Esophagus muscularis mucosa (tissue), 3 donors: ENCODE measurements around the gene FAAP100.

Source experiments
- CTCF ChIP-seq, 3 experiments: fragments of 200-600 bp in 2 of 3; fragments of 450-650 bp in 1 of 3; sonication (generic) in 2 of 3; IDR thresholded peaks; one replicate each; pipeline ENCODE4 v1.5.1; 2017 to 2019; ENCODE audit warnings: antibody characterized with exemption in 3 of 3, mild to moderate bottlenecking in 2 of 3, moderate library complexity in 1 of 3
- POLR2A ChIP-seq: fragments of 450-650 bp; IDR thresholded peaks from one replicate; pipeline ENCODE4 v1.6.1; 2017; ENCODE audit warnings: antibody characterized with exemption, moderate library complexity, mild to moderate bottlenecking, low read depth

DNA sequence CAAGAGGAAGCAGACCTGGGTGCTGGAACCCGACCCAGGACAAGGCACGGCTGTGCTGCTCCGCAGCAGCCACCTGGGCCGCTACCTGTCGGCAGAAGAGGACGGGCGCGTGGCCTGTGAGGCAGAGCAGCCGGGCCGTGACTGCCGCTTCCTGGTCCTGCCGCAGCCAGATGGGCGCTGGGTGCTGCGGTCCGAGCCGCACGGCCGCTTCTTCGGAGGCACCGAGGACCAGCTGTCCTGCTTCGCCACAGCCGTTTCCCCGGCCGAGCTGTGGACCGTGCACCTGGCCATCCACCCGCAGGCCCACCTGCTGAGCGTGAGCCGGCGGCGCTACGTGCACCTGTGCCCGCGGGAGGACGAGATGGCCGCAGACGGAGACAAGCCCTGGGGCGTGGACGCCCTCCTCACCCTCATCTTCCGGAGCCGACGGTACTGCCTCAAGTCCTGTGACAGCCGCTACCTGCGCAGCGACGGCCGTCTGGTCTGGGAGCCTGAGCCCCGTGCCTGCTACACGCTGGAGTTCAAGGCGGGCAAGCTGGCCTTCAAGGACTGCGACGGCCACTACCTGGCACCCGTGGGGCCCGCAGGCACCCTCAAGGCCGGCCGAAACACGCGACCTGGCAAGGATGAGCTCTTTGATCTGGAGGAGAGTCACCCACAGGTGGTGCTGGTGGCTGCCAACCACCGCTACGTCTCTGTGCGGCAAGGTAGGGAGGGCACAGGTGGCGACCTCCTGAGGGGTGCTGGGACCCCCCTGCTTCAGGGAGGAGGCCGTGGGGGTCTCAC, 23.3 kb downstream of the FAAP100 start:
- TF ChIP-seq POLR2A (no peak), CTCF (IDR thresholded peaks at IDR 0.05) (no peak)
